ENCODE measurements around the gene ATF6. TPM values are rescaled to one million over a fixed set of nuclear protein-coding genes. Genes with fewer than 3 reads are reported as not detected.
A peak's percentile ranks its signal among the peaks of the same experiment; 100 is the strongest.

Gene ATF6
- total RNA-seq, 1 experiment from 2014 or later: 36.5 TPM

GRCh38 chr1:161778522-161778921, 12.4 kb downstream of the ATF6 start:
- Histone ChIP-seq H3K4me3 (ENCODE audit: low read length) (peak overlapping the region; percentile 7; the same call in 1 of the 2 replicates), H3K9me2 (replicated peaks; ENCODE audit: insufficient read depth, low read length) (no peaks in the 10 kb centered on the region), H3K27me3 (ENCODE audit: low read length) (no peaks in the 10 kb centered on the region), H2AFZ (ENCODE audit: low read length) (no peak overlapping the region), H3K9me3 (ENCODE audit: low read length) (no peaks in the 10 kb centered on the region), H3K9ac (ENCODE audit: low read length) (no peak overlapping the region), H3K4me1 (ENCODE audit: low read length) (peaks cover 66% of the 10 kb centered on the region), H3K4me2 (ENCODE audit: low read depth, low read length, poor library complexity, severe bottlenecking) (peak overlapping the region; percentile 36), H3K27ac (ENCODE audit: low read length) (peak overlapping the region; percentile 48), H3K36me3 (ENCODE audit: insufficient read depth, low read length) (peaks cover 39% of the 10 kb centered on the region; the same call in 1 of the 2 replicates), H3K79me2 (ENCODE audit: low read length) (peaks cover 93% of the 10 kb centered on the region), H4K20me1 (ENCODE audit: insufficient read depth, low read depth, low read length) (no peaks in the 10 kb centered on the region)
- DNase-seq: no peak

DNA sequence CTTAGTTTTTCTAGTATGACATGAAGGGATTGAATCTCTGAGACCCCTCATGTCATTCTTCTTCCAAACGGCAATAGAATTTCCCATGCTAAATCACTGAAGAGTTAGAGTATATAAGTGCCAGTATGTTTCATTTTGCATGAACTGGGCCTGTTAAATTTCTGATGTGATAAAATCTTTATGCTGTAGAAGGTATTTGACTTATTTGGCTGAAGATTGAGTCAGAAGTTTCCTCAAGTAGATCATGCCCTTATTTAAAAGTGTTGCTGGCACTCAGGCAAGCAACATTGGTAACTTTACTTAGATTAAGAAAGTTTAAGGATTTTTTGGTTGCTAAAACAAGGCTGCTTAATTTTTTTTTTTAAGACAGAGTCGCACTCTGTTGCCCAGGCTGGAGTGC, 13.3 kb downstream of the ATF6 start:
- H3K27ac ChIP-seq (ENCODE audit: low read length): peak overlapping the region; percentile 48
- H3K36me3 ChIP-seq (ENCODE audit: insufficient read depth, low read length): peaks cover 43% of the 10 kb centered on the region; the same call in 1 of the 2 replicates
- peaks cover 58% of the 10 kb centered on the region for H3K4me1 ChIP-seq (ENCODE audit: low read length)
- H4K20me1 ChIP-seq (ENCODE audit: insufficient read depth, low read depth, low read length): no peaks in the 10 kb centered on the region
- peak overlapping the region; percentile 36 for H3K4me2 ChIP-seq (ENCODE audit: low read depth, low read length, poor library complexity, severe bottlenecking)
- no peak for DNase-seq
- no peaks in the 10 kb centered on the region for H3K27me3 ChIP-seq (ENCODE audit: low read length)
- peaks cover 88% of the 10 kb centered on the region for H3K79me2 ChIP-seq (ENCODE audit: low read length)
- H2AFZ ChIP-seq (ENCODE audit: low read length): no peak overlapping the region
- H3K9me2 ChIP-seq (replicated peaks; ENCODE audit: insufficient read depth, low read length): no peaks in the 10 kb centered on the region
- 0 out of 2 replicates have a peak overlapping the region, but pooled peaks have one; percentile 7 for H3K4me3 ChIP-seq (ENCODE audit: low read length)
- H3K9ac ChIP-seq (ENCODE audit: low read length): no peak overlapping the region
- no peaks in the 10 kb centered on the region for H3K9me3 ChIP-seq (ENCODE audit: low read length)

DNA sequence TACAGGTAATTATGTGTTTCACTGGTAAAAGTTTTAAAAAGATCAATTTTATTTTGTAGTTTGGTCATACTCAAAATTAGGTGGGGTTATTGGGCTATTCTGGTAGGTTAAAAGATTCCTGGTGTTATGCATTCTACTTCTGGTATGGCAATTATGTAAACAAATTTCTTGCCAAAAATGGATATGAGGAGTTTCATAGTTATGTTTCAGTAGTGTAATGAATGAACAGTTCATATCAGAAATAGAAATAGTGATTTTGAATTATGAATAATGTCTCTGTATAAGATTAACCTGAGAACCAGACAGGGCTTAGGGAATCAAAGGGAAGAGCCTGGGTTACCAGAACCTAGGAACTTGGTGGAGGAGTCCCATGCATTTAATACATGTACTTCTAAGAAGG, 15.9 kb downstream of the ATF6 start:
- Histone ChIP-seq H3K27ac (ENCODE audit: low read length) (no peak overlapping the region), H3K4me3 (ENCODE audit: low read length) (no peak overlapping the region), H3K27me3 (ENCODE audit: low read length) (no peaks in the 10 kb centered on the region), H3K4me1 (ENCODE audit: low read length) (peaks cover 43% of the 10 kb centered on the region), H3K79me2 (ENCODE audit: low read length) (peaks cover 76% of the 10 kb centered on the region), H3K9ac (ENCODE audit: low read length) (no peak overlapping the region), H3K4me2 (ENCODE audit: low read depth, low read length, poor library complexity, severe bottlenecking) (no peak overlapping the region), H3K36me3 (ENCODE audit: insufficient read depth, low read length) (peaks cover 58% of the 10 kb centered on the region; the same call in 1 of the 2 replicates), H4K20me1 (ENCODE audit: insufficient read depth, low read depth, low read length) (no peaks in the 10 kb centered on the region), H2AFZ (ENCODE audit: low read length) (no peak overlapping the region), H3K9me2 (replicated peaks; ENCODE audit: insufficient read depth, low read length) (no peaks in the 10 kb centered on the region), H3K9me3 (ENCODE audit: low read length) (no peaks in the 10 kb centered on the region)
- no peak for DNase-seq

DNA sequence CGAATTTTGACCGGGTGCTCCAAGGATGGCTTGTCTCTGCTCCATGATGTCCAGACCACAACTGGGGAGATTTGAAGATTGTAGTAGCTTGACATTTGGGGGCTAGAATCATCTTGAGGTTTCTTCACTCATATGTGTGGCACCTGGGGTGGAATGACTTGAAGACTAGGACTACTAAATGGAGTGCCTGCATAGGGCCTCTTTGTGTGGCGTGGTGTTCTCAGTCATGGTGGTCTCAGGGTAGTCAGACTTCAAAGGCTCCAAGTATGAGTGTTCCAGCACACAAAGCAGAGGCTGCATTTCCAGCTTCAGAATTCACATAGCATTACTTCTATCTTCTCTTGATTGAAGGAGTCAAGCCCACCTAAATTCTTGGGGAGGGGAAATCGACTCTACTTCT, 16.8 kb downstream of the ATF6 start:
- no peak overlapping the region for H3K9ac ChIP-seq (ENCODE audit: low read length)
- no peak overlapping the region for H3K27ac ChIP-seq (ENCODE audit: low read length)
- H3K4me1 ChIP-seq (ENCODE audit: low read length): peaks cover 34% of the 10 kb centered on the region
- no peak for DNase-seq
- no peaks in the 10 kb centered on the region for H4K20me1 ChIP-seq (ENCODE audit: insufficient read depth, low read depth, low read length)
- peaks cover 75% of the 10 kb centered on the region for H3K79me2 ChIP-seq (ENCODE audit: low read length)
- no peaks in the 10 kb centered on the region for H3K27me3 ChIP-seq (ENCODE audit: low read length)
- no peak overlapping the region for H3K4me3 ChIP-seq (ENCODE audit: low read length)
- peaks cover 63% of the 10 kb centered on the region; the same call in 1 of the 2 replicates for H3K36me3 ChIP-seq (ENCODE audit: insufficient read depth, low read length)
- no peaks in the 10 kb centered on the region for H3K9me3 ChIP-seq (ENCODE audit: low read length)
- H3K9me2 ChIP-seq (replicated peaks; ENCODE audit: insufficient read depth, low read length): no peaks in the 10 kb centered on the region
- no peak overlapping the region for H2AFZ ChIP-seq (ENCODE audit: low read length)
- no peak overlapping the region for H3K4me2 ChIP-seq (ENCODE audit: low read depth, low read length, poor library complexity, severe bottlenecking)

DNA sequence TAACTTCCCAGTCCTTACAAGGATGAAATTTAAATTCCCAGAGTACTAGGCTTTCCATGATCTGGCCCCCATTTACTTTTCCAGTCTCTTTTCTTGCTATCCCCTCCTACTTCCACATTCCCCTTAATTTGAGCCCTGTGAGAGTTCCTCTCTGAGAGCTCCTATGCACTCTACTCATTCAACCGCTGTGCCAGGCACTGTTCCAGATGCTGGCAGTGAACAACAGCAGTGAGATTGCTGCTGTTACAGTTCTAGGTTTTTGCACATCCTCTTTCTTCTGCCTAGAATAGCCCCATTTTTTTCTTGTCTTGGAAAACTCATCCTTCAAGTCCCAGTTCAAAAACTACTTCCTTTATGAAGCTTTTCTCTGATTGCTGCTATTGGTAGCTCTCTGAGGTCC, 18.8 kb downstream of the ATF6 start:
- Histone ChIP-seq H3K4me1 (ENCODE audit: low read length) (peaks cover 13% of the 10 kb centered on the region), H3K9me3 (ENCODE audit: low read length) (no peaks in the 10 kb centered on the region), H3K27ac (ENCODE audit: low read length) (no peak overlapping the region), H3K27me3 (ENCODE audit: low read length) (no peaks in the 10 kb centered on the region), H3K9ac (ENCODE audit: low read length) (no peak overlapping the region), H3K4me3 (ENCODE audit: low read length) (no peak overlapping the region), H3K36me3 (ENCODE audit: insufficient read depth, low read length) (peaks cover 72% of the 10 kb centered on the region; the same call in 1 of the 2 replicates), H3K9me2 (replicated peaks; ENCODE audit: insufficient read depth, low read length) (no peaks in the 10 kb centered on the region), H3K4me2 (ENCODE audit: low read depth, low read length, poor library complexity, severe bottlenecking) (no peak overlapping the region), H2AFZ (ENCODE audit: low read length) (no peak overlapping the region), H3K79me2 (ENCODE audit: low read length) (peaks cover 66% of the 10 kb centered on the region), H4K20me1 (ENCODE audit: insufficient read depth, low read depth, low read length) (no peaks in the 10 kb centered on the region)
- no peak for DNase-seq

- DNase-seq: no peak
- no peak overlapping the region for H3K4me3 ChIP-seq (ENCODE audit: low read length)
- no peaks in the 10 kb centered on the region for H3K4me1 ChIP-seq (ENCODE audit: low read length)
- no peak overlapping the region for H2AFZ ChIP-seq (ENCODE audit: low read length)
- H3K27ac ChIP-seq (ENCODE audit: low read length): no peak overlapping the region
- H4K20me1 ChIP-seq (ENCODE audit: insufficient read depth, low read depth, low read length): no peaks in the 10 kb centered on the region
- peaks cover 65% of the 10 kb centered on the region; the same call in 1 of the 2 replicates for H3K36me3 ChIP-seq (ENCODE audit: insufficient read depth, low read length)
- no peaks in the 10 kb centered on the region for H3K9me3 ChIP-seq (ENCODE audit: low read length)
- peaks cover 46% of the 10 kb centered on the region for H3K79me2 ChIP-seq (ENCODE audit: low read length)
- H3K4me2 ChIP-seq (ENCODE audit: low read depth, low read length, poor library complexity, severe bottlenecking): no peak overlapping the region
- H3K9ac ChIP-seq (ENCODE audit: low read length): no peak overlapping the region
- no peaks in the 10 kb centered on the region for H3K9me2 ChIP-seq (replicated peaks; ENCODE audit: insufficient read depth, low read length)
- H3K27me3 ChIP-seq (ENCODE audit: low read length): no peaks in the 10 kb centered on the region
Observed at GRCh38 chr1:161787355-161787754, 21.2 kb downstream of the ATF6 start.

DNA sequence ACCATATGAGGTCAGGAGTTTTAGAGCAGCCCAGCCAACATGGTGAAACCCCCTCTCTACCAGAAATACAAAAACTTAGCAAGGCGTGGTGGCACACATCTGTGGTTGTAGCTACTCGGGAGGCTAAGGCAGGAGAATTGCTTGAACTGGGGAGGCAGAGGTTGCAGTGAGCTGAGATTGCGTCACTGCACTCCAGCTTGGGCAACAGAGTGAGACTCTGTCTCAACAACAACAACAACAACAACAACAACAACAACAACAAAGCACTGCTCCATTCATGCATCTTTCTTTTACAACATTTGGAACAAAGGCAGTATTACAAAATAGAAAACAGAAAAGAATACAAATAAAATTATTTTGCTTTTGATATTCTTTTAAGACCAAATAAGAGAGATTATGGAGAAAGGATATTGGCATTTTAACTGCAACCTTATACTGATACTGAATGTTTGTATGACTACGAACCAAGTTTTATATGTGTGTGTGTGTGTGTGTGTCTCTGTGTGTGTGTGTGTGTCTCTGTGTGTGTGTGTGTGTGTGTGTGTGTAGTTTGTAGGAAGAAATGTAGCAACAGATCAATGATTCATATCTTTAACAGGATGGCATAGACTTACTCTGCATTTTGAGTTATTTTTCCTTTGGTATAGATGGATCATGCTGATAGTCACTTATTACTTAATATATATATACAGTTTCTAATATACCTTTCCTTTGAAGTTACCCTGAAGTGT, 24.6 kb downstream of the ATF6 start:
- H3K4me1 ChIP-seq (ENCODE audit: low read length): no peaks in the 10 kb centered on the region
- peaks cover 64% of the 10 kb centered on the region for H3K36me3 ChIP-seq (ENCODE audit: insufficient read depth, low read length)
- H3K79me2 ChIP-seq (ENCODE audit: low read length): peaks cover 48% of the 10 kb centered on the region
- H2AFZ ChIP-seq (ENCODE audit: low read length): no peak overlapping the region
- no peak overlapping the region for H3K27ac ChIP-seq (ENCODE audit: low read length)
- no peak overlapping the region for H3K4me3 ChIP-seq (ENCODE audit: low read length)
- H3K9ac ChIP-seq (ENCODE audit: low read length): no peak overlapping the region
- H3K27me3 ChIP-seq (ENCODE audit: low read length): no peaks in the 10 kb centered on the region
- H3K4me2 ChIP-seq (ENCODE audit: low read depth, low read length, poor library complexity, severe bottlenecking): no peak overlapping the region
- no peak for DNase-seq
- H4K20me1 ChIP-seq (ENCODE audit: insufficient read depth, low read depth, low read length): no peaks in the 10 kb centered on the region
- no peaks in the 10 kb centered on the region for H3K9me2 ChIP-seq (replicated peaks; ENCODE audit: insufficient read depth, low read length)
- no peaks in the 10 kb centered on the region for H3K9me3 ChIP-seq (ENCODE audit: low read length)

- no peak overlapping the region for H2AFZ ChIP-seq (ENCODE audit: low read length)
- H4K20me1 ChIP-seq (ENCODE audit: insufficient read depth, low read depth, low read length): no peaks in the 10 kb centered on the region
- peaks cover 68% of the 10 kb centered on the region for H3K36me3 ChIP-seq (ENCODE audit: insufficient read depth, low read length)
- H3K4me2 ChIP-seq (ENCODE audit: low read depth, low read length, poor library complexity, severe bottlenecking): no peak overlapping the region
- no peak for DNase-seq
- peaks cover 48% of the 10 kb centered on the region for H3K79me2 ChIP-seq (ENCODE audit: low read length)
- H3K9ac ChIP-seq (ENCODE audit: low read length): no peak overlapping the region
- no peaks in the 10 kb centered on the region for H3K4me1 ChIP-seq (ENCODE audit: low read length)
- H3K9me3 ChIP-seq (ENCODE audit: low read length): no peaks in the 10 kb centered on the region
- no peaks in the 10 kb centered on the region for H3K27me3 ChIP-seq (ENCODE audit: low read length)
- no peaks in the 10 kb centered on the region for H3K9me2 ChIP-seq (replicated peaks; ENCODE audit: insufficient read depth, low read length)
- no peak overlapping the region for H3K4me3 ChIP-seq (ENCODE audit: low read length)
- no peak overlapping the region for H3K27ac ChIP-seq (ENCODE audit: low read length)
Observed at GRCh38 chr1:161791904-161792655, 26.0 kb downstream of the ATF6 start.
